Activated CD4-positive, alpha-beta memory T cell treated with anti-CD3 and anti-CD28 coated beads for 36 hours (primary cell): ENCODE measurements around the gene TNNI2. TPM values are rescaled to one million over a fixed set of nuclear protein-coding genes. Genes with fewer than 3 reads are reported as not detected.
"Not testable (repeated sequence)": the region's sequence is repeated elsewhere in the genome, so short reads cannot be mapped to it uniquely, and the experiment has no call there.

ENCODE experiments used
- CTCF ChIA-PET: fragments of 350-600 bp; sonication (Branson Sonifier 250); formaldehyde crosslinking; loops from one replicate; lab custom pipeline; 2021; ENCODE audit warnings: antibody characterized with exemption, inconsistent platforms; lab: Charles Lee
- POLR2A ChIA-PET: fragments of 350-600 bp; sonication (Branson Sonifier 250); formaldehyde crosslinking; loops from one replicate; lab custom pipeline; 2021; ENCODE audit warnings: antibody characterized with exemption; lab: Charles Lee
- DNase-seq: peaks from one replicate; pipeline ENCODE4 v3.0.0-alpha.2; 2020
- H3K27ac Mint-ChIP-seq: one replicate; pipeline ENCODE4 v1.8.0; 2021; ENCODE audit warnings: mixed read lengths
- H3K27me3 Mint-ChIP-seq: one replicate; pipeline ENCODE4 v1.8.0; 2021; ENCODE audit warnings: mixed read lengths
- H3K36me3 Mint-ChIP-seq: one replicate; pipeline ENCODE4 v1.8.0; 2021; ENCODE audit warnings: mixed read lengths
- H3K4me1 Mint-ChIP-seq: one replicate; pipeline ENCODE4 v1.8.0; 2021; ENCODE audit warnings: low read depth, mixed read lengths
- H3K4me3 Mint-ChIP-seq: one replicate; pipeline ENCODE4 v1.8.0; 2021; ENCODE audit warnings: mild to moderate bottlenecking, mixed read lengths
- H3K9me3 Mint-ChIP-seq: one replicate; pipeline ENCODE4 v1.8.0; 2021; ENCODE audit warnings: mixed read lengths
- intact Hi-C: fragments of 100-400 bp; cut with micrococcal nuclease; formaldehyde crosslinking; loops from one replicate; pipeline ENCODE4 v1.15.1; 2023
- total RNA-seq, 2 experiments: library from RNA; stranded (reverse); gene quantifications; one replicate each; pipeline ENCODE4 v1.2.3, GENCODE V29; 2021

Gene TNNI2
- total RNA-seq, 2 experiments from 2014 or later = not detected

- H3K4me3 Mint-ChIP-seq = no peak overlapping the region
- intact Hi-C loops = loop anchor here (1.0 to 5.0 kb wide), 2 partner anchors 36 to 271 kb away; partner anchors contain the start of gene TNNT3
- H3K9me3 Mint-ChIP-seq = no peaks in the 10 kb centered on the region
- no peaks in the 10 kb centered on the region for H3K36me3 Mint-ChIP-seq
- no peaks in the 10 kb centered on the region for H3K4me1 Mint-ChIP-seq
- ChIA-PET POLR2A (interaction anchor here (0.7 to 1.0 kb wide), 2 partner anchors 26 to 28 kb away, joined by 3 read pairs; partner anchors contain the start of gene LSP1), CTCF (interaction anchor here (0.5 to 3.4 kb wide), 48 partner anchors 10 to 563 kb away, joined by 3 to 78 read pairs (median 5); partner anchors contain the start of genes H19, LSP1, PRR33 and TNNI2)
- DNase-seq = no peak
- no peaks in the 10 kb centered on the region for H3K27me3 Mint-ChIP-seq
- no peak overlapping the region for H3K27ac Mint-ChIP-seq
Observed at GRCh38 chr11:1881442-1882264, 42.9 kb downstream of the TNNI2 start.

- H3K4me3 Mint-ChIP-seq = no peak overlapping the region
- POLR2A ChIA-PET = interaction anchor here (0.7 to 1.0 kb wide), 2 partner anchors 27 to 29 kb away, joined by 3 read pairs; partner anchors contain the start of gene LSP1
- H3K27ac Mint-ChIP-seq = no peak overlapping the region
Observed at GRCh38 chr11:1882265-1883238, 43.8 kb downstream of the TNNI2 start.

GRCh38 chr11:1883346-1884302, 44.8 kb downstream of the TNNI2 start:
- intact Hi-C loops = loop anchor here (5.0 kb wide), 1 partner anchor 34 kb away; the partner anchor contains the start of gene TNNT3
- H3K4me1 Mint-ChIP-seq = peaks cover 6% of the 10 kb centered on the region
- H3K9me3 Mint-ChIP-seq = no peaks in the 10 kb centered on the region
- H3K36me3 Mint-ChIP-seq = peaks cover 2% of the 10 kb centered on the region
- CTCF ChIA-PET = interaction anchor here (0.6 to 3.4 kb wide), 20 partner anchors 11 to 269 kb away, joined by 3 to 78 read pairs (median 12); partner anchors contain the start of genes LSP1 and TNNT3
- H3K4me3 Mint-ChIP-seq = no peak overlapping the region
- POLR2A ChIA-PET = no interaction called here
- DNase-seq = no peak
- H3K27ac Mint-ChIP-seq = no peak overlapping the region
- H3K27me3 Mint-ChIP-seq = no peaks in the 10 kb centered on the region

More at GRCh38 chr11:1882265-1883238, 43.8 kb downstream of the TNNI2 start:
- intact Hi-C loops = loop anchor here (1.0 to 5.0 kb wide), 2 partner anchors 35 to 270 kb away; partner anchors contain the start of gene TNNT3
- Mint-ChIP-seq H3K27me3 (no peaks in the 10 kb centered on the region), H3K4me1 (no peaks in the 10 kb centered on the region), H3K36me3 (no peaks in the 10 kb centered on the region), H3K9me3 (no peaks in the 10 kb centered on the region)
- CTCF ChIA-PET = interaction anchor here (0.6 to 3.4 kb wide), 49 partner anchors 9 to 563 kb away, joined by 3 to 78 read pairs (median 5); partner anchors contain the start of genes H19, LSP1, PRR33 and TNNI2
- DNase-seq = peak; percentile 82

GRCh38 chr11:1884303-1884700, 45.5 kb downstream of the TNNI2 start:
- intact Hi-C loops = loop anchor here (5.0 kb wide), 1 partner anchor 33 kb away; the partner anchor contains the start of gene TNNT3
- Mint-ChIP-seq H3K4me3 (no peak overlapping the region), H3K27me3 (no peaks in the 10 kb centered on the region), H3K36me3 (peaks cover 7% of the 10 kb centered on the region), H3K4me1 (peaks cover 11% of the 10 kb centered on the region), H3K27ac (no peak overlapping the region), H3K9me3 (no peaks in the 10 kb centered on the region)
- no peak for DNase-seq
- CTCF ChIA-PET = interaction anchor here (2.6 to 3.4 kb wide), 2 partner anchors 37 to 268 kb away, joined by 22 to 78 read pairs; partner anchors contain the start of gene TNNT3
- POLR2A ChIA-PET = no interaction called here

GRCh38 chr11:1886551-1886950, 47.8 kb downstream of the TNNI2 start:
- H3K27me3 Mint-ChIP-seq, CTCF ChIA-PET, POLR2A ChIA-PET, DNase-seq, intact Hi-C loops, H3K27ac Mint-ChIP-seq, H3K4me3 Mint-ChIP-seq, H3K9me3 Mint-ChIP-seq, H3K36me3 Mint-ChIP-seq: not testable (repeated sequence)
- peaks cover 12% of the 10 kb centered on the region for H3K4me1 Mint-ChIP-seq

GRCh38 chr11:1887451-1888346, 48.9 kb downstream of the TNNI2 start:
- Mint-ChIP-seq H3K36me3 (peaks cover 7% of the 10 kb centered on the region), H3K27me3 (no peaks in the 10 kb centered on the region), H3K27ac (no peak overlapping the region), H3K4me1 (peaks cover 14% of the 10 kb centered on the region), H3K9me3 (no peaks in the 10 kb centered on the region), H3K4me3 (no peak overlapping the region)
- POLR2A ChIA-PET = no interaction called here
- intact Hi-C loops = loop anchor here (2.0 kb wide), 1 partner anchor 43 kb away; no protein-coding TSS in a partner anchor
- DNase-seq = no peak
- CTCF ChIA-PET = no interaction called here

GRCh38 chr11:1888347-1888753, 49.6 kb downstream of the TNNI2 start:
- Mint-ChIP-seq H3K27me3 (no peaks in the 10 kb centered on the region), H3K9me3 (no peaks in the 10 kb centered on the region), H3K36me3 (peaks cover 7% of the 10 kb centered on the region), H3K4me3 (no peak overlapping the region), H3K4me1 (peaks cover 18% of the 10 kb centered on the region), H3K27ac (peak overlapping the region; percentile 53)
- ChIA-PET POLR2A (interaction anchor here (0.8 to 1.0 kb wide), 3 partner anchors 29 to 36 kb away, joined by 3 to 4 read pairs (median 3); partner anchors contain the start of gene LSP1), CTCF (interaction anchor here (1.0 to 1.4 kb wide), 2 partner anchors 12 to 194 kb away, joined by 5 to 6 read pairs; no protein-coding TSS in a partner anchor)
- no peak for DNase-seq
- intact Hi-C loops = loop anchor here (2.0 kb wide), 1 partner anchor 44 kb away; no protein-coding TSS in a partner anchor

GRCh38 chr11:1888811-1889210, 50.0 kb downstream of the TNNI2 start:
- ChIA-PET CTCF (interaction anchor here (1.0 to 1.4 kb wide), 2 partner anchors 13 to 195 kb away, joined by 5 to 6 read pairs; no protein-coding TSS in a partner anchor), POLR2A (interaction anchor here (0.8 to 1.0 kb wide), 3 partner anchors 28 to 36 kb away, joined by 3 to 4 read pairs (median 3); partner anchors contain the start of gene LSP1)
- intact Hi-C loops = loop anchor here (2.0 kb wide), 1 partner anchor 44 kb away; no protein-coding TSS in a partner anchor
- Mint-ChIP-seq H3K4me1 (peaks cover 22% of the 10 kb centered on the region), H3K27me3 (no peaks in the 10 kb centered on the region), H3K4me3 (no peak overlapping the region), H3K27ac (peak overlapping the region; percentile 53), H3K36me3 (peaks cover 7% of the 10 kb centered on the region), H3K9me3 (no peaks in the 10 kb centered on the region)
- DNase-seq = no peak

GRCh38 chr11:1889224-1889930, 50.6 kb downstream of the TNNI2 start:
- no peaks in the 10 kb centered on the region for H3K9me3 Mint-ChIP-seq
- H3K27ac Mint-ChIP-seq = peak overlapping the region; percentile 53
- POLR2A ChIA-PET = interaction anchor here (0.6 to 1.0 kb wide), 4 partner anchors 28 to 38 kb away, joined by 3 to 4 read pairs (median 3); partner anchors contain the start of gene LSP1
- peaks cover 7% of the 10 kb centered on the region for H3K36me3 Mint-ChIP-seq
- no peaks in the 10 kb centered on the region for H3K27me3 Mint-ChIP-seq
- intact Hi-C loops = loop anchor here (2.0 kb wide), 1 partner anchor 45 kb away; no protein-coding TSS in a partner anchor
- H3K4me1 Mint-ChIP-seq = peaks cover 22% of the 10 kb centered on the region
- DNase-seq = peak; percentile 84
- H3K4me3 Mint-ChIP-seq = peak overlapping the region; percentile 20
- CTCF ChIA-PET = interaction anchor here (0.7 to 1.4 kb wide), 3 partner anchors 13 to 195 kb away, joined by 3 to 6 read pairs (median 5); no protein-coding TSS in a partner anchor
